Calu3 (cell line): ENCODE results near the gene PRKD3. TPM values are rescaled to one million over a fixed set of nuclear protein-coding genes. Genes with fewer than 3 reads are reported as not detected.

Experiments
- BruUV-seq: library from RNA; stranded (reverse); fragments of 400-500 nt; replicated peaks from 2 replicates; lab custom pipeline; 2021; lab: Mats Ljungman, UMichigan
- CTCF ChIA-PET: fragments of 300-600 bp; sonication (Branson Sonifier 250); formaldehyde crosslinking; loops from one replicate; lab custom pipeline; 2022; ENCODE audit warnings: antibody characterized with exemption; lab: Charles Lee
- DNase-seq: peaks from one replicate; pipeline ENCODE4 v3.0.0; 2022
- H3K27ac Mint-ChIP-seq: one replicate; pipeline ENCODE4 v1.8.0; 2022; ENCODE audit warnings: mixed read lengths; ENCODE audit not compliant: unreplicated experiment
- H3K27me3 Mint-ChIP-seq: one replicate; pipeline ENCODE4 v1.8.0; 2022; ENCODE audit warnings: mixed read lengths; ENCODE audit not compliant: unreplicated experiment
- H3K36me3 Mint-ChIP-seq: one replicate; pipeline ENCODE4 v1.8.0; 2022; ENCODE audit warnings: mild to moderate bottlenecking, moderate library complexity, mixed read lengths; ENCODE audit not compliant: insufficient read depth, unreplicated experiment
- H3K4me1 Mint-ChIP-seq: one replicate; pipeline ENCODE4 v1.8.0; 2022; ENCODE audit warnings: mild to moderate bottlenecking, low read depth, mixed read lengths; ENCODE audit not compliant: unreplicated experiment
- H3K4me3 Mint-ChIP-seq: one replicate; pipeline ENCODE4 v1.8.0; 2022; ENCODE audit warnings: mild to moderate bottlenecking, low read depth, moderate library complexity, mixed read lengths; ENCODE audit not compliant: unreplicated experiment
- H3K9me3 Mint-ChIP-seq: one replicate; pipeline ENCODE4 v1.8.0; 2022; ENCODE audit warnings: low read depth, mixed read lengths; ENCODE audit not compliant: unreplicated experiment
- intact Hi-C: fragments of 100-400 bp; cut with micrococcal nuclease; formaldehyde crosslinking; loops from one replicate; pipeline ENCODE4 v1.10.0; 2022; ENCODE audit not compliant: unreplicated experiment
- total RNA-seq: library from RNA; stranded (reverse); gene quantifications from 2 replicates; pipeline ENCODE4 v1.2.3, GENCODE V29; 2022
- TF ChIP-seq, protein P1 (sequence below): fragments of 200-600 bp; IDR thresholded peaks from one replicate; pipeline ENCODE4 v1.8.0; 2022; ENCODE audit warnings: antibody characterized with exemption; ENCODE audit not compliant: unreplicated experiment

PRKD3 gene
- total RNA-seq, 1 experiment from 2014 or later, result 33.4 TPM

DNA sequence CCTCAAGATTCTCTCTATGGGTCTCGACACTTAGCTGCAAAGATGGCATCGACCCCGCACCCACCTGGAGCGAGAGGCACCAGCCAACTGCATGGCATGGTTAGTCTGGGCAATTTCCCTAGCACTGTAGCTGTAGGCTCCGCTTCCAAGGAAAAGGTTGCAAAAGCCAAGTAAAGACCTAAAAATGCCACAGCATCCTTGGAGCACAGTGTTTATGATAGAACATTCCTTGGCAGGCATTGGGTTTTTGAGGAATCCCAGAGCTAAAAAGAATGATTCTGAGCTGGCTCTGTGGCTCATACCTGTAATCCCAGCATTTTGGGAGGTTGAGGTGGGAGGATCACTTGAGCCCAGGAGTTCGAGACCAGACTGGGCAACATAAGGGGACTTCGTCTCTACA, 42.7 kb upstream of the PRKD3 start:
- BruUV-seq, result no TSS peak
- Mint-ChIP-seq H3K4me1 (no peaks in the 10 kb centered on the region), H3K4me3 (no peak overlapping the region), H3K27me3 (no peaks in the 10 kb centered on the region), H3K9me3 (no peaks in the 10 kb centered on the region), H3K27ac (no peak overlapping the region), H3K36me3 (no peaks in the 10 kb centered on the region)
- CTCF ChIA-PET, result no interaction called here
- TF ChIP-seq, protein P1, sequence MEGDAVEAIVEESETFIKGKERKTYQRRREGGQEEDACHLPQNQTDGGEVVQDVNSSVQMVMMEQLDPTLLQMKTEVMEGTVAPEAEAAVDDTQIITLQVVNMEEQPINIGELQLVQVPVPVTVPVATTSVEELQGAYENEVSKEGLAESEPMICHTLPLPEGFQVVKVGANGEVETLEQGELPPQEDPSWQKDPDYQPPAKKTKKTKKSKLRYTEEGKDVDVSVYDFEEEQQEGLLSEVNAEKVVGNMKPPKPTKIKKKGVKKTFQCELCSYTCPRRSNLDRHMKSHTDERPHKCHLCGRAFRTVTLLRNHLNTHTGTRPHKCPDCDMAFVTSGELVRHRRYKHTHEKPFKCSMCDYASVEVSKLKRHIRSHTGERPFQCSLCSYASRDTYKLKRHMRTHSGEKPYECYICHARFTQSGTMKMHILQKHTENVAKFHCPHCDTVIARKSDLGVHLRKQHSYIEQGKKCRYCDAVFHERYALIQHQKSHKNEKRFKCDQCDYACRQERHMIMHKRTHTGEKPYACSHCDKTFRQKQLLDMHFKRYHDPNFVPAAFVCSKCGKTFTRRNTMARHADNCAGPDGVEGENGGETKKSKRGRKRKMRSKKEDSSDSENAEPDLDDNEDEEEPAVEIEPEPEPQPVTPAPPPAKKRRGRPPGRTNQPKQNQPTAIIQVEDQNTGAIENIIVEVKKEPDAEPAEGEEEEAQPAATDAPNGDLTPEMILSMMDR, result no peak
- intact Hi-C loops, result no loop called here
- DNase-seq, result no peak

DNA sequence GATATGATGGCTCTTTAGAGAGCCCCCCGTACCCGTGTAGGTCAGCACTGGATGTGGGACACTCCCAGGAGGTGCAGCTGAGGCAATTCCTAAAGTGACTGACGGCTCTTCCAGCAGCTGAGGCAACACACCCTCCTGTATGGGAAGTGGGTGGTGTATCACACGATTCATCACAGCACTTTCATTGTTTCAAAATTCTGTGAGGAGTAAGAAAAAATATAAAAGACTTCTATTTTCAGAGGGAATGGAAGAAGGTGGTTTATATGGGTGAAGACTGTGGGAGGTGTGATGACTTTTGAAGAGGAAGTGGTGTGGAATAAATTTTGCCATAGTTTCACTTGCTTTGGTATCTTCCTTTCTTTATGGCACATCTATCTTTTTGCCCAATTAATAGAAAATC, 42.1 kb upstream of the PRKD3 start:
- intact Hi-C loops, result no loop called here
- Mint-ChIP-seq H3K4me1 (no peaks in the 10 kb centered on the region), H3K36me3 (no peaks in the 10 kb centered on the region), H3K4me3 (no peak overlapping the region), H3K9me3 (no peaks in the 10 kb centered on the region), H3K27me3 (no peaks in the 10 kb centered on the region), H3K27ac (no peak overlapping the region)
- CTCF ChIA-PET, result no interaction called here
- no TSS peak for BruUV-seq
- TF ChIP-seq, protein P1, result no peak
- DNase-seq, result no peak

DNA sequence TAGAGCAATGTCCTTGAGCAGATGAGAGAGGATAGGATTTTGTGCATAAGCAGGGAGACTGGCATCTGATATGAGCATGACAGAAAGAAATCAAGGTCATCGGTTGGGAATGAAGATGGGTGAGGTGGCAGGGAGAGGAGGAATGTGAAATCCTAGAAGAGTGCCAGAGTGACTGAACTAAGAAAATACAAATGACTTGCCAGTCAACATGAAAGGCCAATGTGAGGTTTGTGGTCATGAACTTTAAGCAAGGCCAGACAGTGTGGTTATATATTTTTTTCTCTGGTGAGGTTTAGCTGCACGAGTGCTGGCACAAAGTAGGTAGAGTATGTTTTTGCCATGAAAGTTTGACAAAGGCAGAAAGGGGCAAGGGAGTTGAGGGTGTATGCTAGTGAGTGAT, 41.0 kb upstream of the PRKD3 start:
- H3K9me3 Mint-ChIP-seq, result no peaks in the 10 kb centered on the region
- no peaks in the 10 kb centered on the region for H3K27me3 Mint-ChIP-seq
- no peak overlapping the region for H3K4me3 Mint-ChIP-seq
- H3K36me3 Mint-ChIP-seq, result no peaks in the 10 kb centered on the region
- H3K27ac Mint-ChIP-seq, result no peak overlapping the region
- TF ChIP-seq, protein P1, result no peak
- CTCF ChIA-PET, result no interaction called here
- intact Hi-C loops, result no loop called here
- BruUV-seq, result no TSS peak
- no peaks in the 10 kb centered on the region for H3K4me1 Mint-ChIP-seq
- no peak for DNase-seq

DNA sequence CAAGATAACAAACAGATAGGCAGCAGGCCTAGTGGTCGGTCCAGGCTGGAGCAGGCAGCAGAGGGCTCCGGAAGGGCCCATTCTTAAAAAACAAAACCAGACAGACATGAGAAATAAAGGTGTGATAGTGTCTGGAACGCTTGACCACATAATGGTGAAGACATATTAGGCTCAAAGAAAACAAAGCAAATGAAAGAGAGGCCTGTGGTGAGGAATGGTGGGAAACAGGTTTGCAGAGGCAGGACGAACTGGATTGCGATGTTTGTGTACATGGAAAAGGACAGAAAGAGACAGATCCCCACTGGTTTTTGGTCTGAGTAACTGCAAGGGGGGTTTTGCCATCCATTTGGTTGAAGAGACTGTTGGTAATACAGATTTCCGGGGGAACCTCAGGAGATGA, 39.7 kb upstream of the PRKD3 start:
- H3K4me1 Mint-ChIP-seq, result no peaks in the 10 kb centered on the region
- no peak for DNase-seq
- TF ChIP-seq, protein P1, result no peak
- H3K4me3 Mint-ChIP-seq, result no peak overlapping the region
- no peaks in the 10 kb centered on the region for H3K27me3 Mint-ChIP-seq
- H3K27ac Mint-ChIP-seq, result no peak overlapping the region
- CTCF ChIA-PET, result no interaction called here
- H3K36me3 Mint-ChIP-seq, result no peaks in the 10 kb centered on the region
- no TSS peak for BruUV-seq
- intact Hi-C loops, result no loop called here
- no peaks in the 10 kb centered on the region for H3K9me3 Mint-ChIP-seq
